GM18870 (cell line): ENCODE data around the gene MAPK7.

Experiments used
- ATAC-seq: cut with Tn5 transposase; IDR thresholded peaks from one replicate; pipeline ENCODE4 v1.9.1; 2021; ENCODE audit warnings: moderate library complexity; ENCODE audit not compliant: unreplicated experiment

MAPK7 gene

GRCh38 chr17:19377602-19378415, 489 bp upstream of the MAPK7 start:
- peak; percentile 88 for ATAC-seq

GRCh38 chr17:19379361-19380065, 1.2 kb downstream of the MAPK7 start:
- ATAC-seq = no peak

GRCh38 chr17:19380481-19381301, 2.4 kb downstream of the MAPK7 start:
- ATAC-seq = no peak

DNA sequence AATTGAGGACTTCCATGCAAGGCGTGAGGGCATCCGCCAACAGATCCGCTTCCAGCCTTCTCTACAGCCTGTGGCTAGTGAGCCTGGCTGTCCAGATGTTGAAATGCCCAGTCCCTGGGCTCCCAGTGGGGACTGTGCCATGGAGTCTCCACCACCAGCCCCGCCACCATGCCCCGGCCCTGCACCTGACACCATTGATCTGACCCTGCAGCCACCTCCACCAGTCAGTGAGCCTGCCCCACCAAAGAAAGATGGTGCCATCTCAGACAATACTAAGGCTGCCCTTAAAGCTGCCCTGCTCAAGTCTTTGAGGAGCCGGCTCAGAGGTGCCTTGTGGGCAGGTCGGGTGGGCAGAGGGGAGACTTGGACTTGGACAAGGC, 3.1 kb downstream of the MAPK7 start:
- no peak for ATAC-seq

DNA sequence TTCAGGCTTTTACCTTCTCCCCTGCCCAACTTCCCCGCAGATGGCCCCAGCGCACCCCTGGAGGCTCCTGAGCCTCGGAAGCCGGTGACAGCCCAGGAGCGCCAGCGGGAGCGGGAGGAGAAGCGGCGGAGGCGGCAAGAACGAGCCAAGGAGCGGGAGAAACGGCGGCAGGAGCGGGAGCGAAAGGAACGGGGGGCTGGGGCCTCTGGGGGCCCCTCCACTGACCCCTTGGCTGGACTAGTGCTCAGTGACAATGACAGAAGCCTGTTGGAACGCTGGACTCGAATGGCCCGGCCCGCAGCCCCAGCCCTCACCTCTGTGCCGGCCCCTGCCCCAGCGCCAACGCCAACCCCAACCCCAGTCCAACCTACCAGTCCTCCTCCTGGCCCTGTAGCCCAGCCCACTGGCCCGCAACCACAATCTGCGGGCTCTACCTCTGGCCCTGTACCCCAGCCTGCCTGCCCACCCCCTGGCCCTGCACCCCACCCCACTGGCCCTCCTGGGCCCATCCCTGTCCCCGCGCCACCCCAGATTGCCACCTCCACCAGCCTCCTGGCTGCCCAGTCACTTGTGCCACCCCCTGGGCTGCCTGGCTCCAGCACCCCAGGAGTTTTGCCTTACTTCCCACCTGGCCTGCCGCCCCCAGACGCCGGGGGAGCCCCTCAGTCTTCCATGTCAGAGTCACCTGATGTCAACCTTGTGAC, 3.6 kb downstream of the MAPK7 start:
- no peak for ATAC-seq

DNA sequence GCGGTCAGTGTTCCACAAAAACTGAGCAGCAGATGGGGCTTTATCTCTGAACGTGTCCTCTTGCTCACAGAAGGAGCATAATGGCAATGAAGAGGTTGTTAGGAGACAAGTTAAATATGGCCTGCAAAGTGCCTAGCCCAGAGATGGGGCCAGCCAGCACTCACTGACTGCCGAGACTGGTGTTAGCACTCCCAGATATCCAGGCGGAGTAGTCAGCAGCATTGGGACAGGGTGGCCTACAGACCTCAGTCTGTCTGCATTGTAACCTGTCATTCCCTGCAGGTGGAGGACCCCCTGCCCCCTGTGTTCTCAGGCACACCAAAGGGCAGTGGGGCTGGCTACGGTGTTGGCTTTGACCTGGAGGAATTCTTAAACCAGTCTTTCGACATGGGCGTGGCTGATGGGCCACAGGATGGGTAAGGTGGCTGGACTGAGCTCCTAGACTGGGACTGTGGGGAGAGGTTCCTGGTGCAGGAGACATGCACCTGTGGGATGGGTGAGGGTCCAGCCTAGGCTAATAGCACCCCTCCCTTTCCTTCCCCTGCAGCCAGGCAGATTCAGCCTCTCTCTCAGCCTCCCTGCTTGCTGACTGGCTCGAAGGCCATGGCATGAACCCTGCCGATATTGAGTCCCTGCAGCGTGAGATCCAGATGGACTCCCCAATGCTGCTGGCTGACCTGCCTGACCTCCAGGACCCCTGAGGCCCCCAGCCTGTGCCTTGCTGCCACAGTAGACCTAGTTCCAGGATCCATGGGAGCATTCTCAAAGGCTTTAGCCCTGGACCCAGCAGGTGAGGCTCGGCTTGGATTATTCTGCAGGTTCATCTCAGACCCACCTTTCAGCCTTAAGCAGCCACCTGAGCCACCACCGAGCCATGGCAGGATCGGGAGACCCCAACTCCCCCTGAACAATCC, 4.5 kb downstream of the MAPK7 start:
- no peak for ATAC-seq

GRCh38 chr17:19383681-19384470, 5.6 kb downstream of the MAPK7 start:
- ATAC-seq = no peak

DNA sequence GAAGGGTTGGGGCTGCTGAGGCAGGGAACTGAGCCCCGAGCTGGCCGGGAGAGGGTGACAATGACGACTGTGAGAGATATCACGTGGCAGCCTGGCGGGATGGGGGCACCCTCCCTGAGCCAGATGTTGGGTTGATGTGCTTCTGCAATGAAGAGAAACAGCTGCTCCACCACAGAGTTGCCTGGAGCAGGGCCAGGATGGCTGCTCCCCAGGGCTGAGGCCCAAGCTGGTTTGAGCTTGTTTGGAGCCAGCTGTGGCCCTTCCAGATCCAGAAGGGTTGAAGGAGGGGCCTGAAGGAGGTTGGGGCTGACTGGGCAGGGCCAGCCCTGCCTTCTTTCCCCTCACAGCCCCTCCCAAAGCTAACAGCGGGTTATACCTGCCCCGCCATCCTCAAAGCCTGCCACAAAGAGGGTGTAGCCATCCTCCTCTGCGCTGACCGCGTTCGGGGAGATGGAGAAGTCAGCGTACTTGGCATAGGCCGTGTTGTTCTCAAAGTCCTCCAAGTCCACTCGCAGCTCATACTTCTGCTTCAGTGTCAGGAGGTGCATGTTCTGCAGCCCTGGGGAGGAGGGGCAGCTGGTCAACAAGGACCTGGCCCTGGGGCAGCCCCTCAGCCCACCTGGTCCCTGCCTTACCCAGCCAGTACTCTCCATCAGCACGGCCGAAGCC, 6.6 kb downstream of the MAPK7 start:
- no peak for ATAC-seq

DNA sequence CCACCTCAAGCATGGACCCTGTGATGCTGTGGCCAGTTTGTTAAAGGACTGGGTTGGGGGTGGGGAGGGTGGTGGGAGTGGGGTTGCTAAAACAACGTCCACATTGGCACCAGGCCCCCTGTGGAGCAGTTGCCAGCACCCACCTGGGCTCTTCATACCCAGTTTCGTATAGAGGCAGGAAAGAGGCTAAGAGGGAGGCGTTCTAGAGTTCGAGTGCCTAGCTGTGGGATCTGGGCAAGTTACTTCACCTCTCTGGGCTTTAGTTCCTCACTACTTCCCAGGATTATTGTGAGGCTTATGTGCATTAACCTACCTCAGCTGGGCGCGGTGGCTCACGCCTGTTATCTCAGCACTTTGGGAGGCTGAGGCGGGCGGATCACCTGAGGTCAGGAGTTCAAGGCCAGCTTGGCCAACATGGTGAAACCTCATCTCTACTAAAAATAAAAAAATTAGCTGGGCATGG, 7.3 kb downstream of the MAPK7 start:
- ATAC-seq = no peak

DNA sequence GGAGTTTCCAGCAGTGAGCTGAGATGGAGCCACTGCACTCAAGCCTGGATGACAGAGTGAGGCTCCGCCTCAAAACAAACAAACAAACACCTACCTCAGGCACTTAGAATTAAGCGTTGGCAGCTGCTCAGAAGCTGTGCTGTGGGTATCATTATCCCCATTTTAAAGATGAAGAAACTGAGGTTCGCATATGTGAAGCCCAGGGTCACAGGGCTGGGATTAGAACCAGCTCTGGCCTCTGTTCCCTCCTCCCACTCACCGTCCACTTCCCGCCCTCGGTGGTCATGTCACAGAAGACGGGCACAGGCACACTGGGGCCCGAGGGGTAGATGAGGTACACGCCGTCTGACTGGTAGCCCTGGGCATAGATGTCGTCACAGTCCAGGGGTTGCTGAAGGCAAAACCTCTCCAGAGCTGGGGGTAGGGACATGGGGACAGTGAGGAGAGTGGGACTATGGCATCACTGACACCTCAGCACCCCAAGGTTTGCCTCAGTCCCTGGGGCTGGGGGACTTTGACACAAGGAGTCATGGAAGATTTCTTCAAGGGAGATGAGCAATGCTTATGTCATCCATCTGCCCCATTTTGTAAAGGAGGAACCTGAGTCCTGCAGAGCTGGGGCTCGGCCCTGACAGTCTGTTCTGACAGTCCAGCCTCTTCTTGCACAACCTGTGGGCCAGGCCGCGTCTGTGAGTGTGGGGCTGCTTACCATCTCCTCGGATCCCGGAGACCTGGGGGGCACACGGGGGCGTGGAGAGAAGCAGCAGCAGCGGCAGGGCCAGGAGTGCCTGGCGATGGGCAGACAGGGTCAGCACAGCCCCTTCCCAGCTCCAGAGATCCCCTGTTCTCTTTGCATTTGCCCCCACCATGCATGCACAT, 8.0 kb downstream of the MAPK7 start:
- ATAC-seq = no peak

GRCh38 chr17:19386974-19387920, 8.9 kb downstream of the MAPK7 start, which contains the start of gene MFAP4:
Gene MFAP4, minus strand, starts transcription at chr17:19387190. Its CDS starts 35 bp downstream, at chr17:19387155.
- ATAC-seq = no peak

DNA sequence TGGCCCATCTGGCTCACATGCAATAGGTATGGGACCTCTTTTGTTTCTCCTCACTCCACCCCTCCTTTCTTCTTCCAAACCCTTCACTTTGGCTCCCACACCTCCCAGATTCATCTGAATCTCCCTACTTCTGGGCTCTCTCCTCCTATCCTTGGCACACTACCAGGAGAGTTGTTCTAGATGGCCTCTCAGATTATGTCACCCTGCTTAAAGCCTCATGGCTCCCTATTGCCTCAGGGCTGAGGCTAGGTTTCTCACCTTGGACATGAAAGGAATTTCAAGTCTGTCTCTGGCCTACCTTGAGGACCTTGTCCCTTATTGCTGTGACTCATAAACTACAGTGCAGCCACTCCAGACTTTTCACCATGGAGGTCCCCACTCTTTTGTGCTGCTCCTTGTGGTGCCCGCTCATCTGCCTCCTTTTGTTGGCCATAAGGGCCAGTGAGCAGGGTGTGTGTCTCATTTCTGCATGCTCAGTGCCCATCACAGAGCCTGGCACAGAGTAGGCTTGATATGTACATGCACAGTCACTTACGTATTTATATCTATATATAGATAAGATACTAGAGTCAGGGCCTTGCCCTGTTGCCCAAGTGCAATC, 9.7 kb downstream of the MAPK7 start:
- no peak for ATAC-seq

DNA sequence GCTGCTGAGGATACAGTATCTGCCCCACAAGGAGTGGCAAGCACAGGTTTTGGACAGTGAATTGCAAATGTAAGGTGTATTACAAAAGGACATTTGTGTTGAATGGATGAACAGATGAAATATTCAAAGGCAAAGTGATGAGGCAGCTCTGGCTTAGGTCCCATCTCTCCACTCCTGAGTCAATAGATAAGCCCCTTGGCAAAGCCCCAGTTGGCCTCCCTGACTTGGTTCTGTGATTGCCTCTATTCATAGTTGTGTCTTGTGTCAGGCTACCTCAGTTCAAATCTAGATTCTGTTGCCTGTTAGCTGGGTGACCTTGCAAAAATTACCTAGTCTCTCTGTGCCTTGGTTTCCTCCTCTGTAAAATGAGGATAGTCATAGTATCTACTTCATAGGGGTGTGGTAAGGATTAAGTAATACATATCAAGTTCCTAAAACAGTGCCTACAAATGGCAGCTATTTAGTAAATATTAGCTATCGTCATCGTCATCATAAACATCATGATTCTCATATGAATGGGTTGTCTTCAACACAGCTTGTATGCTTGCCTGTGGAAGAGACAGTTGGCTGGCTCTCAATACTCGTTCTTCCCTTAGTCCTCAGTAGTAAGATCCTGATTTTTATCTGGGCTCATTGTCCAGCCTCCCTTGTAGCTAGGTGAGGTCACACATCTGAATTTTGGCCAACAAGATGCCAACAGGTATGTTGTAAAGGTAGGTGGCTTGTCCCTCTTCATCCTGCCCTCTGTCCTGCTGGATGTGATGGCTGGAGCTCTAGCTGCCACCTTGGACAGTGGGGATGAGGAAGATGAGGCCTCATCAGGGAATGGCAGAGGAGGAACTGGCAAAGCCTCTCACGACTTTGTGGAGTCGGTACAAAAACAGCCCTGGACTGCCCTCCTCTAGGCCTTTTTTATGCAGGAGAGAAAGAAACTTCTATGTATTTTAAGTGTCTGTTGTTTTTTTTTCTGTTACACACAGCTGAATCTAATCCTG, 10.8 kb downstream of the MAPK7 start:
- ATAC-seq = no peak

GRCh38 chr17:19390951-19391350, 12.7 kb downstream of the MAPK7 start:
- ATAC-seq = no peak

- no peak for ATAC-seq
Observed at GRCh38 chr17:19391432-19391831, 13.1 kb downstream of the MAPK7 start.
